Omental fat pad (tissue), 4 donors: Measurements from ENCODE around the gene ASIC3. TPM values are rescaled to one million over a fixed set of nuclear protein-coding genes. Genes with fewer than 3 reads are reported as not detected.

Source experiments
- ATAC-seq: fragments of 150-250 bp; one replicate; pipeline ENCODE4 v1.9.1; 2016; ENCODE audit warnings: mild to moderate bottlenecking, moderate library complexity; ENCODE audit not compliant: low FRiP score
- DNase-seq: peaks from one replicate; pipeline ENCODE4 v3.0.0-alpha.2; 2019; ENCODE audit warnings: low spot score
- CTCF ChIP-seq, 3 donors: fragments of 450-650 bp; IDR thresholded peaks; one replicate each; pipeline ENCODE4 v1.5.1; 2016 to 2017; ENCODE audit warnings: antibody characterized with exemption in 3 of 3, mild to moderate bottlenecking in 3 of 3, moderate library complexity in 2 of 3
- total RNA-seq, 4 donors: library from RNA; depleted of rRNA; stranded (reverse); fragments of >200 nt; gene quantifications; one replicate each; pipeline ENCODE4 v1.1.0, GENCODE V29; 2016

Gene ASIC3
- total RNA-seq, 4 donors from 2014 or later, result 1.6 to 3.2 (median 2.3) TPM

GRCh38 chr7:151028131-151028947 lies 20.0 kb upstream of the ASIC3 start, which contains the start of gene ABCB8:
Gene ABCB8, plus strand, starts transcription at chr7:151028450. Its CDS starts 66 bp downstream, at chr7:151028516.
- ATAC-seq (peak; percentile 97), DNase-seq (peak; percentile 98)
- no peak for TF ChIP-seq CTCF (IDR thresholded peaks at IDR 0.05)

GRCh38 chr7:151028948-151029501 lies 19.3 kb upstream of the ASIC3 start:
- no peak for ATAC-seq
- DNase-seq, result no peak
- TF ChIP-seq CTCF (IDR thresholded peaks at IDR 0.05), result no peak

- ATAC-seq (no peak), DNase-seq (no peak)
- no peak for TF ChIP-seq CTCF (IDR thresholded peaks at IDR 0.05)
These were observed 17.3 kb upstream of the ASIC3 start for GRCh38 chr7:151031011-151031410.

- no peak for ATAC-seq
- DNase-seq, result no peak
These were observed 15.1 kb upstream of the ASIC3 start for GRCh38 chr7:151032936-151033863.

GRCh38 chr7:151033864-151034249 lies 14.5 kb upstream of the ASIC3 start:
- TF ChIP-seq CTCF (IDR thresholded peaks at IDR 0.05), result no peak
- ATAC-seq (no peak), DNase-seq (no peak)

More at GRCh38 chr7:151032936-151033863, 15.1 kb upstream of the ASIC3 start:
- TF ChIP-seq CTCF (IDR thresholded peaks at IDR 0.05), result no peak

GRCh38 chr7:151034312-151035025 lies 13.9 kb upstream of the ASIC3 start:
- TF ChIP-seq CTCF (IDR thresholded peaks at IDR 0.05), result no peak
- DNase-seq (no peak), ATAC-seq (no peak)
